HUES64 (cell line): ENCODE data around the gene CISTR.
A peak's percentile ranks its signal among the peaks of the same experiment; 100 is the strongest.
"Not testable (repeated sequence)": the region's sequence is repeated elsewhere in the genome, so short reads cannot be mapped to it uniquely, and the experiment has no call there.

Experiments used
- H3K27ac ChIP-seq: 2 replicates; pipeline ENCODE4 v1.7.0; 2013; ENCODE audit warnings: low read depth, low read length, inconsistent platforms
- H3K27me3 ChIP-seq: 2 replicates; pipeline ENCODE4 v1.6.1; 2013; ENCODE audit warnings: mild to moderate bottlenecking, low read length; ENCODE audit not compliant: insufficient read depth
- H3K36me3 ChIP-seq: 2 replicates; pipeline ENCODE4 v1.6.1; 2013; ENCODE audit warnings: mild to moderate bottlenecking, low read length; ENCODE audit not compliant: insufficient read depth
- H3K4me1 ChIP-seq: 2 replicates; pipeline ENCODE4 v1.6.1; 2013; ENCODE audit warnings: mild to moderate bottlenecking, low read length, moderate library complexity; ENCODE audit not compliant: insufficient read depth
- H3K4me3 ChIP-seq: 2 replicates; pipeline ENCODE4 v1.5.1; 2013; ENCODE audit warnings: mild to moderate bottlenecking, low read length, moderate library complexity
- H3K9ac ChIP-seq: 2 replicates; pipeline ENCODE4 v1.6.1; 2013; ENCODE audit warnings: mild to moderate bottlenecking, low read depth, low read length
- H3K9me3 ChIP-seq: 2 replicates; pipeline ENCODE4 v1.6.1; 2013; ENCODE audit warnings: low read depth, low read length; ENCODE audit not compliant: insufficient read depth
- WGBS: fragments of 150-250, 120-280 bp; methylation state at CpG from one replicate; pipeline ENCODE4 v1.1.7; 2013; ENCODE audit warnings: missing lambda C conversion rate; 5-methylcytosine and 5-hydroxymethylcytosine counted together

CISTR gene

DNA sequence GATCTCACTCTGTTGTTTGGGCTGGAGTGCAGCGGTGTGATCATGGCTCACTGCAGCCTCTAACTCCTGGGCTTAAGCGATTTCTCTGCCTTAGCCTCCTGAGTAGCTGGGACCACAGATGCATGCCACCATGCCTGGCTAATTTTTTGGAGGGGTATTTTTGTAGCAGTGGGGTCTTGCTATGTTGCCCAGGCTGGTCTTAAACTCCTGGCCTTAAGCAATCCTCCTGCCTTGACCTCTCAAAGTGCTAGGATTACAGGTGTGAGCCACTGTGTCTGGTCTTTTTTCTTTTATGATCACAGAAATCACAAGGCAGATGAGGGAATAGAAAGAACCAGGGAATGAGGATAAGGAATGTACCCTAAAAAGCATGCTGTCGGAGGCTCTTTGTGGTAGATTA lies 11.0 kb upstream of the CISTR start:
- H3K27ac ChIP-seq, H3K9me3 ChIP-seq, H3K4me3 ChIP-seq, H3K36me3 ChIP-seq, H3K9ac ChIP-seq, H3K4me1 ChIP-seq: not testable (repeated sequence)
- 92% methylated on average over 3 of the region's 3 CpGs for WGBS
- peaks cover 82% of the 10 kb centered on the region for H3K27me3 ChIP-seq

- H3K4me3 ChIP-seq: no peak overlapping the region
- H3K36me3 ChIP-seq: no peaks in the 10 kb centered on the region
- no peaks in the 10 kb centered on the region for H3K9me3 ChIP-seq
- peaks cover 75% of the 10 kb centered on the region for H3K27me3 ChIP-seq
- no peak overlapping the region for H3K27ac ChIP-seq
- no peak overlapping the region for H3K9ac ChIP-seq
- peaks cover 18% of the 10 kb centered on the region for H3K4me1 ChIP-seq
Measured at GRCh38 chr12:53761306-53761705, 9.5 kb upstream of the CISTR start.

DNA sequence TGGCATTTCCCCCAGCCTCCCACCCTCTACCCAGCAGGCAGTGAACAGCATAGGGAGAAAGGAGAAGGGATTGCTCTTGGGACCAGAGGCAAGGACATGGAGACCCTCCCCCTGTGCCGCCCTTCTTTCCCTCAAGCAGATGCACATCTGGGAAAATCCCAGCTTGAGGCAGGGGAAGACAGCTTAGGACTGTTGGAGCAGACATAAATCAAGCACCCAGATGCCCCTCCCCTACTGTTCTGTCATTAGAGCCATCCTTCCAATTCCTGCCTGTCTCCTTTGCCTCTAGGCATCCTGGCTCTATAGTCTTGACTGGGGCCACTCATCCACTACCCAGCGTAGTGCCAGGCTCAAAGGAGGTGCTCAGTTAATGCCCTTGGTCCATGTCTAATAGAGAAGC lies 7.5 kb upstream of the CISTR start:
- Histone ChIP-seq H3K36me3 (no peaks in the 10 kb centered on the region), H3K4me1 (peaks cover 38% of the 10 kb centered on the region), H3K27ac (no peak overlapping the region), H3K27me3 (peaks cover 74% of the 10 kb centered on the region), H3K9me3 (no peaks in the 10 kb centered on the region), H3K4me3 (no peak overlapping the region), H3K9ac (no peak overlapping the region)
- 87% methylated on average over 2 of the region's 2 CpGs for WGBS

- Histone ChIP-seq H3K9me3 (no peaks in the 10 kb centered on the region), H3K4me1 (peaks cover 43% of the 10 kb centered on the region), H3K36me3 (no peaks in the 10 kb centered on the region), H3K9ac (no peak overlapping the region), H3K27me3 (peaks cover 77% of the 10 kb centered on the region), H3K27ac (no peak overlapping the region), H3K4me3 (no peak overlapping the region)
- 68% methylated on average over 8 of the region's 8 CpGs for WGBS
Measured at GRCh38 chr12:53758730-53759103, 6.9 kb upstream of the CISTR start.

DNA sequence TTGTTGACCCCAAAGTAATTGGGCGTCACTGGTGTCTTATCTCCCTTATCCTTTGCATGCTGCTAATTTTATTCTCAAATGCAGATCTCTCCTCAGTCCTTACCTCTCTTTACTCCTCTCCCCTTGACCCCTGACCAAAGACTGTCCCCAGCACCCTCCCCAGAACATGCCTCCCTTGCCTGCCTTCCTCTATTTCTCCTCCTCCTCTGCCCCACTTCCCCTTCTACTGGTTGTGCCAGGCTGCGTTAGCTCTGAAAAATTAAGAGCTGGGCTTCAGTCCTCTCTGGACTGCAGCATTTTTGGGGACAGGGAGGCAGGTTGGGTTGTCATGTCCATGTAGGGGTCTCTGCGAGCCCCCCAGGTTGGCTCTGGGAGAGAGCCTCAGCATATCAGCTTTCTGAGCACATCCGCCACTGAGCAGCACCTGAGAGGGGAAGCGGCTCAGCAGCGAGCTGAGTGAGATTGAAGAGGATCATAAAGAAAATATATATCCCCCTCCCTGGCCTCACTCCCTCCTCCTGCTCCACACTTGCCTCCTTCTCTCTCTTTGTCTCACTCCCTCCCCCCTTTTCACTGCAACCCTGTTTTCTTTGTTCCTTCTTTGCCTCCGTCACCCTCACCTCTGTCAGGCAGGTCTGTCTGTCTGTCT lies 6.4 kb upstream of the CISTR start:
- Histone ChIP-seq H3K36me3 (no peaks in the 10 kb centered on the region), H3K27ac (no peak overlapping the region), H3K9me3 (no peaks in the 10 kb centered on the region), H3K4me1 (peaks cover 43% of the 10 kb centered on the region), H3K27me3 (peaks cover 77% of the 10 kb centered on the region), H3K4me3 (no peak overlapping the region), H3K9ac (no peak overlapping the region)
- WGBS: 85% methylated on average over 4 of the region's 7 CpGs

DNA sequence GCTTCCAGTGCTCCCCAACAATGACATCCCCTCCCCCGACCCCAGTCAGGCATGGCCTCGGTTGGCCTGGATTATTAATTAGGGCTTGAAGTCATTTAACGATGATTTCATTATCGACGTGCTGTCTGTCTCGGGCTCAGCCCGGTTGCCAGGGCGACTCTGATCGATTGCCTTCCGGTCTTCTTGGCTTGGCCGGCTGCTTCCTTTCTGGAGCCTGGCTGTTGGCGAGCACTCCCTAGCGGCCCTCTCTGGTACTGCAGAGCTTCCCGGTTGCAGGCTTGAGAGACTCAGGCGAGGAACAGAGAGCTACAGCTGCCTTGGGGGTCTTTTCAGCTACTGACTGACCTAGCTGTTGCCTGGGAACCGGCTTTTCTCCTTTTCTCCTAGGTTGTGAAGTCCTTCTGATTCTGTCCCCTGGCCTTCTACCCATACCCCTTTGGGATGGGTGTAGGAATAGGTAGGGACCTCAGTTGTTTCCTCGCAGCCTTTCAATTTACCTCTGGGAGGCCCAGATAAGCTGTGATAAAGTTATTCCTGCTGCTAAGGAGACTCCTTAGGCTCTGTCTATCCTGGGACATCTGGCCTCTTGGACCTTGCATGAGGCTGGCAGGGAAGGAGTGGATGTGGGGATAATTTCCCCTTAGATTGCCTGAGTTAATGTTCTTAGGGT lies 5.5 kb upstream of the CISTR start:
- peak overlapping the region; percentile 52 for H3K4me3 ChIP-seq
- no peaks in the 10 kb centered on the region for H3K36me3 ChIP-seq
- no peak overlapping the region for H3K27ac ChIP-seq
- H3K9me3 ChIP-seq: no peaks in the 10 kb centered on the region
- peak overlapping the region; percentile 30; the same call in 1 of the 2 replicates for H3K9ac ChIP-seq
- 7% methylated on average over 17 of the region's 17 CpGs for WGBS
- peaks cover 48% of the 10 kb centered on the region for H3K4me1 ChIP-seq
- H3K27me3 ChIP-seq: peaks cover 79% of the 10 kb centered on the region

- H3K9me3 ChIP-seq: no peaks in the 10 kb centered on the region
- peak overlapping the region; percentile 30; the same call in 1 of the 2 replicates for H3K9ac ChIP-seq
- peaks cover 79% of the 10 kb centered on the region for H3K27me3 ChIP-seq
- no peaks in the 10 kb centered on the region for H3K36me3 ChIP-seq
- H3K27ac ChIP-seq: no peak overlapping the region
- H3K4me1 ChIP-seq: peaks cover 50% of the 10 kb centered on the region
- peak overlapping the region; percentile 52 for H3K4me3 ChIP-seq
- 80% methylated on average over 5 of the region's 5 CpGs for WGBS
Measured at GRCh38 chr12:53756300-53757100, 4.7 kb upstream of the CISTR start.

DNA sequence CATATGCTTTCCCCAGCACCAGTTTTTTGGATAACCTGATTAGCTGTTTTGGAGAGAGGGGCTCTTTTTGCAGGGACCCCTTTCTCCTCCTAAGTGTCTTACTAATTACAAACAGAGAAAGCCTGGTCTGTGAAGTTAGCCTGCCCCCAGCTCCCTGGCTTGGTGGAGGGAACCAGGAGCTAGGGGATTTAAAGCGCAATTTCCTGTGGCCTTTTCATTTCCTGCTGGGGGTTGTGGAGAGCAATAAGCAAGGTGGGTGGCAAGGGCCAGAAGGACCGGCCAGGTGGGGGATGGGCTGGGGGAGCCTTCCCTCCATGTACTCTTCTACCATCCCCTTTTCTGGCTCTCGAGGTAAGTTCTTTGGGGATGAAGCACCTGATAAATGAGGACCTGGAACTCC lies 4.1 kb upstream of the CISTR start:
- H3K4me1 ChIP-seq: peaks cover 51% of the 10 kb centered on the region
- H3K9me3 ChIP-seq: no peaks in the 10 kb centered on the region
- 27% methylated on average over 1 of the region's 3 CpGs for WGBS
- H3K27me3 ChIP-seq: peaks cover 82% of the 10 kb centered on the region
- 0 out of 2 replicates have a peak overlapping the region, but pooled peaks have one; percentile 6 for H3K4me3 ChIP-seq
- H3K27ac ChIP-seq: no peak overlapping the region
- no peak overlapping the region for H3K9ac ChIP-seq
- H3K36me3 ChIP-seq: no peaks in the 10 kb centered on the region

DNA sequence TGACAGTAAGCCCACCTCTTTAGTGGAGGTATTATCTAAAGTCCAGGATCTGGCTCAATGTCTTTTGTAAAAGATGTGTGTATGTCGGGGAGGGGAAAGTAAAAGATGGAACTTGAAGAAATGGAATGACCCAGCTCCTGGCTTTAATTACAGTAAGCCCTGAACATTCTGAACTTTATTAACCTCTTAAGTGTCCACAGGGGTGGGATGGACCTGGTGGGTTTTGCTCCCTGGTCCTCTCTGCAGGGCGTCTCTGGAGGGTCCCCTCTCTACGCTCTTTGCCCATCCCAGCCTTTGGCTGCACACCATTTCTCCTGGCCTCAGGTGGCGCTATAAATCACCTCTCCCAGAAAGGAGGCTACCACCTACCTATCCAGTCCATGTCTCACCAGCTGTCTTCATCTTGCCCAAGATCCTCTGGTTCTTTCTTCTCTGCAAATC lies 3.7 kb upstream of the CISTR start:
- Histone ChIP-seq H3K36me3 (no peaks in the 10 kb centered on the region), H3K9ac (no peak overlapping the region), H3K27ac (no peak overlapping the region), H3K4me1 (peaks cover 55% of the 10 kb centered on the region), H3K4me3 (0 out of 2 replicates have a peak overlapping the region, but pooled peaks have one; percentile 6), H3K27me3 (peaks cover 86% of the 10 kb centered on the region), H3K9me3 (no peaks in the 10 kb centered on the region)
- 70% methylated on average over 4 of the region's 4 CpGs for WGBS

- peaks cover 89% of the 10 kb centered on the region for H3K27me3 ChIP-seq
- H3K4me3 ChIP-seq: no peak overlapping the region
- no peak overlapping the region for H3K9ac ChIP-seq
- peaks cover 61% of the 10 kb centered on the region for H3K4me1 ChIP-seq
- no peaks in the 10 kb centered on the region for H3K36me3 ChIP-seq
- no peak overlapping the region for H3K27ac ChIP-seq
- no peaks in the 10 kb centered on the region for H3K9me3 ChIP-seq
- 60% methylated on average over 4 of the region's 4 CpGs for WGBS
Measured at GRCh38 chr12:53754633-53755264, 3.0 kb upstream of the CISTR start.

GRCh38 chr12:53754188-53754585 lies 2.4 kb upstream of the CISTR start:
- WGBS: 59% methylated on average over 6 of the region's 7 CpGs
- no peak overlapping the region for H3K9ac ChIP-seq
- H3K4me1 ChIP-seq: peaks cover 61% of the 10 kb centered on the region
- H3K27me3 ChIP-seq: peaks cover 89% of the 10 kb centered on the region
- no peak overlapping the region for H3K27ac ChIP-seq
- no peak overlapping the region for H3K4me3 ChIP-seq
- no peaks in the 10 kb centered on the region for H3K36me3 ChIP-seq
- no peaks in the 10 kb centered on the region for H3K9me3 ChIP-seq
